B cell (primary cell): ENCODE data around the gene PAH. TPM values are rescaled to one million over a fixed set of nuclear protein-coding genes. Genes with fewer than 3 reads are reported as not detected.

Experiments
- ATAC-seq: fragments of 200-7000 bp; cut with Tn5 transposase; one replicate; pipeline ENCODE4 v1.10.0; 2021; ENCODE audit warnings: low read depth, mild to moderate bottlenecking, moderate number of reproducible peaks, moderate library complexity
- CTCF ChIA-PET: fragments of 350-600 bp; sonication (Branson Sonifier 250); formaldehyde crosslinking; loops from one replicate; lab custom pipeline; 2021; ENCODE audit warnings: antibody characterized with exemption, inconsistent platforms; lab: Charles Lee
- POLR2A ChIA-PET: fragments of 350-600 bp; sonication (Branson Sonifier 250); formaldehyde crosslinking; loops from one replicate; lab custom pipeline; 2021; ENCODE audit warnings: antibody characterized with exemption; lab: Charles Lee
- DNase-seq: peaks from one replicate; pipeline ENCODE4 v3.0.0; 2013
- H2AFZ ChIP-seq: 2 replicates; pipeline ENCODE4 v1.6.1; 2012; ENCODE audit warnings: mild to moderate bottlenecking, low read depth, low read length; ENCODE audit not compliant: insufficient read depth, poor library complexity, severe bottlenecking
- H3K27ac ChIP-seq, 2 donors: 1 replicate in 1 of 2; 2 replicates in 1 of 2; pipeline ENCODE4 v1.5.1; 2012 to 2013; ENCODE audit warnings: low read length in 2 of 2, mild to moderate bottlenecking in 2 of 2, moderate library complexity in 1 of 2
- H3K27me3 ChIP-seq, 4 experiments: fragments of 200-600 bp in 1 of 4; sonication (generic) in 1 of 4; replicated peaks in 1 of 4; 1 replicate in 2 of 4; 2 replicates in 2 of 4; pipeline versions ENCODE4 v1.6.1 to v1.7.0; 2013 to 2016; ENCODE audit warnings: low read length in 3 of 4, mild to moderate bottlenecking in 2 of 4, mixed read lengths in 1 of 4, moderate library complexity in 1 of 4; ENCODE audit not compliant: insufficient read depth in 4 of 4, control insufficient read depth in 3 of 4; ENCODE audit errors: control extremely low read depth in 1 of 4
- H3K36me3 ChIP-seq, 2 experiments: replicated peaks in 1 of 2; 1 replicate in 1 of 2; 2 replicates in 1 of 2; pipeline versions ENCODE4 v1.6.1 to v1.7.1; 2013; ENCODE audit warnings: low read length in 1 of 2; ENCODE audit not compliant: insufficient read depth in 2 of 2, control insufficient read depth in 1 of 2; ENCODE audit errors: control extremely low read depth in 1 of 2, extremely low read depth in 1 of 2
- H3K4me1 ChIP-seq, 2 donors: fragments of 200-600 bp in 1 of 2; sonication (generic) in 1 of 2; 1 replicate in 1 of 2; 2 replicates in 1 of 2; pipeline versions ENCODE4 v1.5.1 to v1.6.1; 2013 to 2017; ENCODE audit warnings: low read length in 2 of 2; ENCODE audit not compliant: control insufficient read depth in 2 of 2, insufficient read depth in 2 of 2
- H3K4me2 ChIP-seq: replicated peaks from 2 replicates; pipeline ENCODE3; 2012; ENCODE audit warnings: mild to moderate bottlenecking, low read depth, low read length; ENCODE audit not compliant: poor library complexity, severe bottlenecking
- H3K4me3 ChIP-seq, 5 experiments: fragments of 200-600 bp in 1 of 5; sonication (generic) in 1 of 5; 1 replicate in 3 of 5; 2 replicates in 2 of 5; pipeline versions ENCODE4 v1.5.1 to v1.7.0; 2011 to 2016; ENCODE audit warnings: low read length in 4 of 5, mild to moderate bottlenecking in 4 of 5, low read depth in 2 of 5, control low read depth in 1 of 5, moderate library complexity in 1 of 5; ENCODE audit not compliant: insufficient read depth in 1 of 5; ENCODE audit errors: control extremely low read depth in 1 of 5, extremely low read depth in 1 of 5
- H3K79me2 ChIP-seq: fragments of 200-600 bp; sonication (generic); one replicate; pipeline ENCODE4 v1.6.0; 2016; ENCODE audit warnings: low read length; ENCODE audit not compliant: control insufficient read depth, insufficient read depth
- H3K9ac ChIP-seq: fragments of 200-600 bp; sonication (generic); 2 replicates; pipeline ENCODE4 v1.6.1; 2017; ENCODE audit warnings: mild to moderate bottlenecking, low read length, moderate library complexity
- H3K9me3 ChIP-seq, 3 donors: one replicate each; pipeline versions ENCODE4 v1.6.1 to v1.7.1; 2013; ENCODE audit warnings: low read length in 2 of 3; ENCODE audit not compliant: control insufficient read depth in 2 of 3, insufficient read depth in 1 of 3; ENCODE audit errors: control extremely low read depth in 1 of 3
- H4K20me1 ChIP-seq: 2 replicates; pipeline ENCODE4 v1.6.0; 2012; ENCODE audit warnings: mild to moderate bottlenecking, low read length; ENCODE audit not compliant: insufficient read depth, control insufficient read depth, poor library complexity, severe bottlenecking
- H3K27ac Mint-ChIP-seq: one replicate; pipeline ENCODE4 v1.8.0; 2021; ENCODE audit warnings: mixed read lengths
- H3K27me3 Mint-ChIP-seq: one replicate; pipeline ENCODE4 v1.8.0; 2021; ENCODE audit warnings: mixed read lengths
- H3K4me1 Mint-ChIP-seq: one replicate; pipeline ENCODE4 v1.8.0; 2021; ENCODE audit warnings: mixed read lengths
- H3K4me3 Mint-ChIP-seq: one replicate; pipeline ENCODE4 v1.8.0; 2021; ENCODE audit warnings: mixed read lengths
- H3K9me3 Mint-ChIP-seq: one replicate; pipeline ENCODE4 v1.8.0; 2022; ENCODE audit warnings: mixed read lengths; ENCODE audit not compliant: insufficient read depth
- CTCF ChIP-seq: fragments of 200-600 bp; IDR thresholded peaks from one replicate; pipeline ENCODE4 v1.8.0; 2022; ENCODE audit warnings: antibody characterized with exemption, mild to moderate bottlenecking
- EZH2 ChIP-seq: IDR thresholded peaks from 2 replicates; pipeline ENCODE4 v1.6.1; 2012; ENCODE audit warnings: borderline replicate concordance, low read depth, mild to moderate bottlenecking, moderate library complexity, low read length; ENCODE audit not compliant: insufficient read depth, poor library complexity, severe bottlenecking
- WGBS: methylation state at CpG from one replicate; pipeline ENCODE4 v1.1.5; 2013; ENCODE audit warnings: missing lambda C conversion rate; ENCODE audit not compliant: insufficient coverage; 5-methylcytosine and 5-hydroxymethylcytosine counted together
- intact Hi-C: fragments of 100-400 bp; cut with micrococcal nuclease; formaldehyde crosslinking; loops from one replicate; pipeline ENCODE4 v1.10.0; 2022
- polyA plus RNA-seq: library from polyadenylated mRNA; depleted of rRNA; stranded (reverse); fragments of >200 nt; gene quantifications from 2 replicates; pipeline ENCODE4 v1.2.3, GENCODE V29; 2012
- total RNA-seq, 2 donors: library from RNA; stranded (reverse); fragments of 120-200 nt in 1 of 2; gene quantifications; 1 replicate in 1 of 2; 2 replicates in 1 of 2; pipeline versions ENCODE4 v1.2.3 to v1.2.4, GENCODE V29; 2013 to 2022

Gene PAH
- total and polyA plus RNA-seq, 2 donors (not counting 1 experiment from before 2014, with no cell fraction given), result 0.25 TPM; not detected in 1

GRCh38 chr12:102883204-102883799, 33.7 kb downstream of the PAH start:
- no peaks in the 10 kb centered on the region for H4K20me1 ChIP-seq
- Mint-ChIP-seq H3K9me3 (no peaks in the 10 kb centered on the region), H3K27ac (no peak overlapping the region), H3K4me1 (peaks cover 4% of the 10 kb centered on the region), H3K27me3 (peaks cover 38% of the 10 kb centered on the region), H3K4me3 (no peak overlapping the region)
- DNase-seq (peak; percentile 53), ATAC-seq (peak; percentile 54)
- H3K36me3 ChIP-seq, result no peaks in the 10 kb centered on the region
- H2AFZ ChIP-seq, result no peak overlapping the region
- CTCF ChIA-PET, result interaction anchor here (0.7 to 3.2 kb wide), 34 partner anchors 9 to 887 kb away, joined by 3 to 186 read pairs (median 4); partner anchors contain the start of gene C12orf42
- H3K9ac ChIP-seq, result no peak overlapping the region
- no peak overlapping the region for H3K4me3 ChIP-seq
- intact Hi-C loops, result loop anchor here (1.0 to 2.0 kb wide), 3 partner anchors 65 to 665 kb away; no protein-coding TSS in a partner anchor
- H3K9me3 ChIP-seq, result no peaks in the 10 kb centered on the region
- peaks cover 0 to 6% (median 2%) of the 10 kb centered on the region in 4 experiments for H3K27me3 ChIP-seq
- POLR2A ChIA-PET, result no interaction called here
- no peak overlapping the region for H3K4me2 ChIP-seq
- TF ChIP-seq EZH2 (no peak), CTCF (peak; percentile 88)
- H3K4me1 ChIP-seq, result peaks cover 0 to 3% of the 10 kb centered on the region in 2 donors
- H3K79me2 ChIP-seq, result no peaks in the 10 kb centered on the region
- no peak overlapping the region for H3K27ac ChIP-seq
- WGBS, result 35% methylated on average over 7 of the region's 8 CpGs

GRCh38 chr12:102880783-102881182, 36.3 kb downstream of the PAH start:
- TF ChIP-seq EZH2 (no peak), CTCF (no peak)
- no peak overlapping the region for H3K4me3 ChIP-seq
- H2AFZ ChIP-seq, result no peak overlapping the region
- WGBS, result no CpG with 5 or more reads among the region's 5 CpGs
- peaks cover 4% of the 10 kb centered on the region for H3K4me1 Mint-ChIP-seq
- H4K20me1 ChIP-seq, result no peaks in the 10 kb centered on the region
- no peaks in the 10 kb centered on the region for H3K36me3 ChIP-seq
- no peak overlapping the region for H3K9ac ChIP-seq
- ChIA-PET CTCF (no interaction called here), POLR2A (no interaction called here)
- H3K27ac Mint-ChIP-seq, result no peak overlapping the region
- intact Hi-C loops, result no loop called here
- no peaks in the 10 kb centered on the region for H3K9me3 Mint-ChIP-seq
- H3K27me3 ChIP-seq, result peaks cover 0 to 6% (median 2%) of the 10 kb centered on the region in 4 experiments
- peaks cover 0 to 3% of the 10 kb centered on the region in 2 donors for H3K4me1 ChIP-seq
- H3K4me2 ChIP-seq, result no peak overlapping the region
- H3K4me3 Mint-ChIP-seq, result no peak overlapping the region
- H3K27me3 Mint-ChIP-seq, result peaks cover 33% of the 10 kb centered on the region
- no peaks in the 10 kb centered on the region for H3K79me2 ChIP-seq
- no peak for DNase-seq
- no peak for ATAC-seq
- no peaks in the 10 kb centered on the region for H3K9me3 ChIP-seq
- H3K27ac ChIP-seq, result no peak overlapping the region
